Measurements from ENCODE around the gene PTPRN2. TPM values are rescaled to one million over a fixed set of nuclear protein-coding genes. Genes with fewer than 3 reads are reported as not detected.
A peak's percentile ranks its signal among the peaks of the same experiment; 100 is the strongest.
"Not testable (repeated sequence)": the region's sequence is repeated elsewhere in the genome, so short reads cannot be mapped to it uniquely, and the experiment has no call there.

The PTPRN2 gene
- total and polyA plus RNA-seq, 2 donors from 2014 or later, result 4.8 to 6.2 TPM

DNA sequence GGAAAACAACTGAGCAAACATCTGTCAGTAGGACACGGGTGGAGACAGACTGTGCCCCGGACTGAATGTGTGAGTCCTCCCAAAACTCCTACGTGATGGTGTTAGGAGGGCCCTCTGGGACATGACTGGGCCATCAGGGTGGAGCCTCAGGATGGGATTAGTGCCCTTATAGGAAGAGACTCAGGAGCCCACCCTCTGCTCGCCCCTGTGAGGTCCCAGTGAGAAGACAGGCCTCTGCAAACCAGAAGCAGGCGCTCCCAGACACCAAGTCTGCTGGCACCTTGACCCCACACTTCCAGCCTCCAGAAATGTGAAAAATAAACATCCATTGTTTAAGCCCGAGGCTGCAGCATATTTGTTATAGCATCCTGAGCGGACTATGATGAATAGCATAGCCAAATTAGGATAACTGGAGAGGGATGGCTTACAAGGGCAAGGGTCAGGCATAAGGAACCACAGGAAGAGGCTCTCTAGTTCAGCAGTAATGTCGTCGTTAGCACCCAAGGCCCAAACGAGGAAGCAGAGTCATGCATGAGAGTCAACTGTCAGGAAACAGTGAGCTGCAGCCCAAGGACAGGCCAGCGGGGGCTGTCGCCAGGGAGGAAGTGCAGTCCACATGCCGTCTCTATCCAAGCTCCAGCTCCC lies 50.6 kb downstream of the PTPRN2 start:
- Histone ChIP-seq H3K27me3 (ENCODE audit: control insufficient read depth, insufficient read depth, low read length) (no peaks in the 10 kb centered on the region), H3K9me3 (ENCODE audit: control insufficient read depth in 2 of 3, insufficient read depth in 1 of 3, low read length in 3 of 3) (no peaks in the 10 kb centered on the region), H3K4me1 (ENCODE audit: control insufficient read depth in 2 of 3, insufficient read depth in 2 of 3, low read depth in 1 of 3, low read length in 3 of 3) (no peaks in the 10 kb centered on the region), H3K9ac (ENCODE audit: low read length in 3 of 3) (no peak overlapping the region), H3K36me3 (ENCODE audit: control insufficient read depth in 2 of 3, insufficient read depth in 3 of 3, low read length in 3 of 3) (no peaks in the 10 kb centered on the region), H3K4me3 (ENCODE audit: low read length in 3 of 3) (no peak overlapping the region), H3K27ac (ENCODE audit: low read depth in 2 of 2, low read length in 2 of 2) (no peak overlapping the region)
- DNase-seq (peak in 1 of 5 donors; percentile 59), FAIRE-seq (no peak)
- TF ChIP-seq, protein P1, sequence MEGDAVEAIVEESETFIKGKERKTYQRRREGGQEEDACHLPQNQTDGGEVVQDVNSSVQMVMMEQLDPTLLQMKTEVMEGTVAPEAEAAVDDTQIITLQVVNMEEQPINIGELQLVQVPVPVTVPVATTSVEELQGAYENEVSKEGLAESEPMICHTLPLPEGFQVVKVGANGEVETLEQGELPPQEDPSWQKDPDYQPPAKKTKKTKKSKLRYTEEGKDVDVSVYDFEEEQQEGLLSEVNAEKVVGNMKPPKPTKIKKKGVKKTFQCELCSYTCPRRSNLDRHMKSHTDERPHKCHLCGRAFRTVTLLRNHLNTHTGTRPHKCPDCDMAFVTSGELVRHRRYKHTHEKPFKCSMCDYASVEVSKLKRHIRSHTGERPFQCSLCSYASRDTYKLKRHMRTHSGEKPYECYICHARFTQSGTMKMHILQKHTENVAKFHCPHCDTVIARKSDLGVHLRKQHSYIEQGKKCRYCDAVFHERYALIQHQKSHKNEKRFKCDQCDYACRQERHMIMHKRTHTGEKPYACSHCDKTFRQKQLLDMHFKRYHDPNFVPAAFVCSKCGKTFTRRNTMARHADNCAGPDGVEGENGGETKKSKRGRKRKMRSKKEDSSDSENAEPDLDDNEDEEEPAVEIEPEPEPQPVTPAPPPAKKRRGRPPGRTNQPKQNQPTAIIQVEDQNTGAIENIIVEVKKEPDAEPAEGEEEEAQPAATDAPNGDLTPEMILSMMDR (IDR thresholded peaks at IDR 0.05; ENCODE audit: borderline replicate concordance, extremely low read depth, insufficient read depth), result no peak
- intact Hi-C loops (cut with DNase I), result no loop called here

DNA sequence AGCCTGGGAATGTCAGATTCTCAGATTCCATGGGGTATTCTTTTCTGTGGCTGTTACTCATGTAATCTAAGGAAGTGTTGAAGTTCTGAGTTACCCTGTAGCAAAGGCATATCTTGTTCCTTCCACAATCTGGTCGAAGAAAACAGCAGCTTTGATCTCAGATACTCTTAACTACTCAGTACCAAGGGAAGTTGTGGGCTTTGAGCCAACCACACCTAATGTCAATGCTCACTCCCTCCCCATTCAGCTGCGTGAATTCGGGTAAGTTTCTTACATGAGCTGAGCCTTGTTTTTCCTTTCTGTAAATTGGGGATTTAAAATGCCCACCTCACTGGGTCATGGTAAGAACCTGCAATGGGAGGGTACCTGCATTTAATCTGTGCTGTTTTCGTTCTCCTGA lies 52.5 kb downstream of the PTPRN2 start:
- H3K9ac ChIP-seq (ENCODE audit: low read length in 3 of 3), result no peak overlapping the region
- no peak for FAIRE-seq
- no peaks in the 10 kb centered on the region for H3K27me3 ChIP-seq (ENCODE audit: control insufficient read depth, insufficient read depth, low read length)
- no peaks in the 10 kb centered on the region for H3K36me3 ChIP-seq (ENCODE audit: control insufficient read depth in 2 of 3, insufficient read depth in 3 of 3, low read length in 3 of 3)
- no peak overlapping the region for H3K4me3 ChIP-seq (ENCODE audit: low read length in 3 of 3)
- DNase-seq, result no peak
- H3K27ac ChIP-seq (ENCODE audit: low read depth in 2 of 2, low read length in 2 of 2), result no peak overlapping the region
- intact Hi-C loops (cut with DNase I), result no loop called here
- H3K9me3 ChIP-seq (ENCODE audit: control insufficient read depth in 2 of 3, insufficient read depth in 1 of 3, low read length in 3 of 3), result no peaks in the 10 kb centered on the region
- TF ChIP-seq, protein P1 (IDR thresholded peaks at IDR 0.05; ENCODE audit: borderline replicate concordance, extremely low read depth, insufficient read depth), result no peak
- no peaks in the 10 kb centered on the region for H3K4me1 ChIP-seq (ENCODE audit: control insufficient read depth in 2 of 3, insufficient read depth in 2 of 3, low read depth in 1 of 3, low read length in 3 of 3)

DNA sequence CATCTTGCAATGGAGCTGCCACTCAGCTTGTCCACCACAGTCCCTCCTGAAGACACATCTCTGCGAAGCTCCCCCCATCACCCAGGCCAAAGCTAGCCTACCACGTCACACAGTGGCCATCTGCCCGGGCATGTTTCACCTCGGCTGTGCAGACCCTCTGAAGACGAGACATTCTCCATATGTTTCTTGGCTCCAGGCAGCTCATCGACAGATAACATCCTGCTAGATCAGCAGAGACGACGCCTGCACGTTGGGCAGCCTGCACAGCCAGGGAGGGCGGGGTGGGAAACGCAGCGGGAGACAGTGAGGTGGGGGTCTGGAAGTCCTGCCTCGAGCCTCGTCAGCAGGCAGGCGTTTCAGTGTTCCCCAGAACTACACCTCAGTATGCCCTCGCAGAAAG lies 53.0 kb downstream of the PTPRN2 start:
- no peak overlapping the region for H3K4me3 ChIP-seq (ENCODE audit: low read length in 3 of 3)
- TF ChIP-seq, protein P1 (IDR thresholded peaks at IDR 0.05; ENCODE audit: borderline replicate concordance, extremely low read depth, insufficient read depth), result no peak
- DNase-seq (peak in 1 of 5 donors; percentile 49), FAIRE-seq (no peak)
- H3K27ac ChIP-seq (ENCODE audit: low read depth in 2 of 2, low read length in 2 of 2), result no peak overlapping the region
- H3K36me3 ChIP-seq (ENCODE audit: control insufficient read depth in 2 of 3, insufficient read depth in 3 of 3, low read length in 3 of 3), result no peaks in the 10 kb centered on the region
- no peaks in the 10 kb centered on the region for H3K27me3 ChIP-seq (ENCODE audit: control insufficient read depth, insufficient read depth, low read length)
- intact Hi-C loops (cut with DNase I), result no loop called here
- H3K4me1 ChIP-seq (ENCODE audit: control insufficient read depth in 2 of 3, insufficient read depth in 2 of 3, low read depth in 1 of 3, low read length in 3 of 3), result no peaks in the 10 kb centered on the region
- H3K9ac ChIP-seq (ENCODE audit: low read length in 3 of 3), result no peak overlapping the region
- no peaks in the 10 kb centered on the region for H3K9me3 ChIP-seq (ENCODE audit: control insufficient read depth in 2 of 3, insufficient read depth in 1 of 3, low read length in 3 of 3)

DNA sequence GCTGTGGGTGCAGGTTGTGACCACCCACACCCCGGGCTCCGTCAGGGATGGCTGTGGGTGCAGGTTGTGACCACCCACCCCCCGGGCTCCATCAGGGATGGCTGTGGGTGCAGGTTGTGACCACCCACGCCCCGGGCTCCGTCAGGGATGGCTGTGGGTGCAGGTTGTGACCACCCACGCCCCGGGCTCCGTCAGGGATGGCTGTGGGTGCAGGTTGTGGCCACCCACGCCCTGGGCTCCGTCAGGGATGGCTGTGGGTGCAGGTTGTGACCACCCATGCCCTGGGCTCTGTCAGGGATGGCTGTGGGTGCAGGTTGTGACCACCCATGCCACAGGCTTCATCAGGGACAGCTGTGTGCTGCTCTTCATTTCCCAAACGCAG lies 53.5 kb downstream of the PTPRN2 start:
- H3K4me3 ChIP-seq (ENCODE audit: low read length in 3 of 3); H3K36me3 ChIP-seq (ENCODE audit: control insufficient read depth in 2 of 3, insufficient read depth in 3 of 3, low read length in 3 of 3); H3K27ac ChIP-seq (ENCODE audit: low read depth in 2 of 2, low read length in 2 of 2); H3K9ac ChIP-seq (ENCODE audit: low read length in 3 of 3); FAIRE-seq; H3K9me3 ChIP-seq (ENCODE audit: control insufficient read depth in 2 of 3, insufficient read depth in 1 of 3, low read length in 3 of 3); intact Hi-C loops (cut with DNase I); DNase-seq; H3K27me3 ChIP-seq (ENCODE audit: control insufficient read depth, insufficient read depth, low read length); H3K4me1 ChIP-seq (ENCODE audit: control insufficient read depth in 2 of 3, insufficient read depth in 2 of 3, low read depth in 1 of 3, low read length in 3 of 3): not testable (repeated sequence)

All from kidney (tissue), 14 donors.